ENCODE data around the gene RAB41. TPM values are rescaled to one million over a fixed set of nuclear protein-coding genes. Genes with fewer than 3 reads are reported as not detected.

RAB41 gene
- total and polyA plus RNA-seq, 10 of the 15 experiments (the other 5 are each of a cell fraction or from before 2014, with no cell fraction given), result 0.05 to 0.31 TPM; not detected in 8

GRCh38 chrX:70257423-70258288 is 24.3 kb upstream of the RAB41 start:
- ChIA-PET RAD21 (ENCODE audit: unreplicated experiment) (interaction anchor here (0.9 kb wide), 1 partner anchor 124 kb away, joined by 3 read pairs; no protein-coding TSS in a partner anchor), CTCF (interaction anchor here (2.8 kb wide), 1 partner anchor 124 kb away, joined by 6 read pairs; the partner anchor contains the start of gene IGBP1), SMC1A (ENCODE audit: uncharacterized antibody, unreplicated experiment) (interaction anchor here (0.9 kb wide), 1 partner anchor 10 kb away, joined by 4 read pairs; no protein-coding TSS in a partner anchor), POLR2A (no interaction called here)
- no peak for ATAC-seq
- in situ Hi-C loops (cut with MboI) (no loop called here), intact Hi-C loops (cut with micrococcal nuclease; ENCODE audit: unreplicated experiment) (no loop called here)
- no peaks in the 10 kb centered on the region for H3K9me3 ChIP-seq (replicated peaks; ENCODE audit: control insufficient read depth, insufficient read depth, low read length)
- no peak overlapping the region for H3K4me2 ChIP-seq (ENCODE audit: control insufficient read depth, insufficient read depth)
- no peaks in the 10 kb centered on the region for H4K20me1 ChIP-seq (ENCODE audit: control insufficient read depth, insufficient read depth)
- H3K9ac ChIP-seq (ENCODE audit: control insufficient read depth, insufficient read depth, low read length), result no peak overlapping the region
- FAIRE-seq, result no peak
- TF ChIP-seq CEBPZ (IDR thresholded peaks at IDR 0.05; ENCODE audit: low read depth, low read length) (no peak), PML (IDR thresholded peaks at IDR 0.05; ENCODE audit: low read length) (no peak), NR2F1 (conservative IDR thresholded peaks at IDR 0.05) (no peak), IRF5 (IDR thresholded peaks at IDR 0.05; ENCODE audit: borderline replicate concordance) (no peak), ZBED1 (IDR thresholded peaks at IDR 0.05; ENCODE audit: borderline replicate concordance) (no peak)
- no peaks in the 10 kb centered on the region for H3K36me3 ChIP-seq (ENCODE audit: control insufficient read depth in 2 of 2, insufficient read depth in 2 of 2, low read length in 1 of 2)
- no peaks in the 10 kb centered on the region for H3K79me2 ChIP-seq (ENCODE audit: control insufficient read depth, insufficient read depth, low read length)
- H3K4me3 ChIP-seq, result no peak overlapping the region
- no peaks in the 10 kb centered on the region for H3K27me3 ChIP-seq (replicated peaks in 1 of 2; ENCODE audit: control insufficient read depth in 2 of 2, insufficient read depth in 2 of 2, low read length in 1 of 2)
- no peak for DNase-seq (ENCODE audit: low read depth, low spot score)
- WGBS (ENCODE audit: insufficient coverage, insufficient replicate concordance, low lambda C conversion rate, missing lambda C conversion rate), result 21% methylated on average over 5 of the region's 5 CpGs
- H2AFZ ChIP-seq (ENCODE audit: control insufficient read depth, low read depth, low read length), result no peak overlapping the region
- H3K27ac ChIP-seq (ENCODE audit: control insufficient read depth, insufficient read depth), result no peak overlapping the region
- no TSS peak for BruUV-seq (replicated peaks)
- H3K4me1 ChIP-seq (ENCODE audit: control insufficient read depth, insufficient read depth, low read length), result no peaks in the 10 kb centered on the region
